AG04450 (cell line): ENCODE data around the gene CHRND. TPM values are rescaled to one million over a fixed set of nuclear protein-coding genes. Genes with fewer than 3 reads are reported as not detected.

Experiments
- CTCF ChIA-PET: fragments of 300-600, 350-600 bp; formaldehyde crosslinking; extraction: SDS; loops from one replicate; lab custom pipeline; 2022; ENCODE audit warnings: antibody characterized with exemption, inconsistent platforms; lab: Charles Lee
- POLR2A ChIA-PET: fragments of 350-600 bp; formaldehyde crosslinking; extraction: SDS; loops from one replicate; lab custom pipeline; 2021; ENCODE audit warnings: antibody characterized with exemption, inconsistent platforms; lab: Yijun Ruan, JAX
- DNase-seq: peaks from one replicate; pipeline ENCODE4 v3.0.0-alpha.2; 2011; ENCODE audit warnings: low read depth, low spot score
- H3K27ac ChIP-seq: one replicate; pipeline ENCODE4 v1.5.1; 2012; ENCODE audit warnings: low read depth, low read length, control low read depth
- H3K27me3 ChIP-seq: one replicate; pipeline ENCODE4 v1.6.0; 2012; ENCODE audit warnings: low read length; ENCODE audit not compliant: control insufficient read depth, insufficient read depth
- H3K4me3 ChIP-seq: 2 replicates; pipeline ENCODE4 v1.5.1; 2011; ENCODE audit warnings: mild to moderate bottlenecking, low read depth, low read length, control low read depth
- H3K9me3 ChIP-seq: 2 replicates; pipeline ENCODE4 v1.5.1; 2012; ENCODE audit warnings: low read length; ENCODE audit not compliant: control insufficient read depth, insufficient read depth
- CTCF ChIP-seq: IDR thresholded peaks from 2 replicates; pipeline ENCODE4 v1.5.1; 2011; ENCODE audit warnings: low read depth, low read length, control low read depth, inconsistent platforms
- polyA plus RNA-seq: library from polyadenylated mRNA; depleted of rRNA; stranded (reverse); fragments of >200 nt; gene quantifications from 2 replicates; pipeline ENCODE4 v1.2.3, GENCODE V29; 2011

Gene CHRND
- polyA plus RNA-seq, 1 experiment, result not detected

DNA sequence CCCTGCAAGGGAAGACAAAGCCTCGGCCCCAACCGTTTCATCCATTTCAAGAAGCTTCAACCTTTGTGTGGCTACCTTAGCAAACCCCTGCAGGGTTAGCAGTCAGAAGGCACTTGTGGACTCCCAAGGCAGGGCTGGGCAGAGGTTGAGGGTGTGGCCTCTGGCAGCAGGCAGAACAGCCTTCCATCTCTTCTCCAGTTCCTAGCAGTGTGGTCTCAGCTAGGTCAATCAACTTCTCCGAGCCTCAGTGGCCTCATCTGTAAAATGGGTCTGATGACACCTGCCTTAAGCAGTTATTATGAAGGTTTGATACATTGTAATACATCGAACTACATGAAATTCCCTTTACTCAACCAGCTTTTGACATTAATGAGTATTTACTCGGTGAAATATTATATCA is 12.6 kb upstream of the CHRND start:
- ChIA-PET CTCF (no interaction called here), POLR2A (no interaction called here)
- Histone ChIP-seq H3K4me3 (no peak overlapping the region), H3K27ac (no peak overlapping the region), H3K9me3 (no peaks in the 10 kb centered on the region), H3K27me3 (peaks cover 25% of the 10 kb centered on the region)
- TF ChIP-seq CTCF, result no peak
- DNase-seq, result no peak

DNA sequence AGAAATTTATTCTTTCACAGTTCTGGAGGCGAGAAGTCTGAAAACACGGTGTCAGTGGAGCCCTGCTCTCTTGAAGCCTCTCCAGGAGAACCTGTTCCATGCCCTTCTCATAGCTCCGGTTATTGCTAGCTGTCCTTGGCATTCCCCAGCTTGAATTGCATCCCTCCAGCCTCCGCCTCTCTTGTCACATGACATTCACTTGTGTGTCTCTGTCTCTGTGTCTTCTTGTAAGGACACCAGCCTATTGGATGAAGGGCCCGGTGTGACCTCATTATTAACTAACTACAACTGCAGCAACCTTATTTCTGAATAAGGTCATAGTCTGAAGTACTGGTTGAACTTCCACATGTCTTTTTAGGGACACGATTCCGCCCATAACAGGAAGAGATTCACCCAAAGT is 10.3 kb upstream of the CHRND start:
- ChIA-PET CTCF (interaction anchor here (0.6 to 1.1 kb wide), 4 partner anchors 71 to 620 kb away, joined by 3 to 4 read pairs (median 3); no protein-coding TSS in a partner anchor), POLR2A (no interaction called here)
- H3K9me3 ChIP-seq, result no peaks in the 10 kb centered on the region
- no peak for DNase-seq
- no peak for TF ChIP-seq CTCF
- no peak overlapping the region for H3K27ac ChIP-seq
- no peak overlapping the region for H3K4me3 ChIP-seq
- peaks cover 37% of the 10 kb centered on the region for H3K27me3 ChIP-seq

GRCh38 chr2:232516551-232516950 is 9.4 kb upstream of the CHRND start:
- POLR2A ChIA-PET, result no interaction called here
- CTCF ChIA-PET, result interaction anchor here (1.1 kb wide), 1 partner anchor 72 kb away, joined by 3 read pairs; no protein-coding TSS in a partner anchor

GRCh38 chr2:232518844-232519243 is 7.1 kb upstream of the CHRND start:
- Histone ChIP-seq H3K27me3 (peaks cover 48% of the 10 kb centered on the region), H3K4me3 (no peak overlapping the region), H3K9me3 (no peaks in the 10 kb centered on the region), H3K27ac (no peak overlapping the region)
- TF ChIP-seq CTCF, result no peak
- CTCF ChIA-PET, result no interaction called here
- POLR2A ChIA-PET, result no interaction called here
- no peak for DNase-seq

More at GRCh38 chr2:232516551-232516950, 9.4 kb upstream of the CHRND start:
- TF ChIP-seq CTCF, result no peak
- Histone ChIP-seq H3K27ac (no peak overlapping the region), H3K27me3 (peaks cover 44% of the 10 kb centered on the region), H3K4me3 (no peak overlapping the region), H3K9me3 (no peaks in the 10 kb centered on the region)
- DNase-seq, result no peak

GRCh38 chr2:232519581-232520438 is 6.2 kb upstream of the CHRND start, which contains the start of gene PRSS56:
Gene PRSS56 (plus strand): TSS chr2:232520388. CDS start chr2:232520599, 211 bp downstream.
- no peak within 1 kb of the TSS for H3K27ac ChIP-seq

More at GRCh38 chr2:232519581-232520438, 6.2 kb upstream of the CHRND start, which contains the start of gene PRSS56:
- DNase-seq, result no peak
- Histone ChIP-seq H3K27me3 (peaks cover 52% of the 10 kb centered on the region), H3K4me3 (no peak within 1 kb of the TSS), H3K9me3 (no peaks in the 10 kb centered on the region)
- POLR2A ChIA-PET, result interaction anchor here (0.6 kb wide), 1 partner anchor 709 kb away, joined by 4 read pairs; no protein-coding TSS in a partner anchor
- no peak for TF ChIP-seq CTCF
- CTCF ChIA-PET, result interaction anchor here (2.9 kb wide), 1 partner anchor 73 kb away, joined by 12 read pairs; no protein-coding TSS in a partner anchor
